HTR-8/SVneo (cell line): ENCODE results near the gene GRAMD1A.
"Not testable (repeated sequence)": the region's sequence is repeated elsewhere in the genome, so short reads cannot be mapped to it uniquely, and the experiment has no call there.

Experiments
- DNase-seq: peaks from one replicate; pipeline ENCODE4 v3.0.0; 2011; ENCODE audit warnings: low spot score, mixed read lengths; ENCODE audit not compliant: insufficient read length
- FAIRE-seq: peaks from 2 replicates; lab custom pipeline; 2011; peaks lifted over from hg19 to GRCh38; lab: Jason Lieb, UNC

The GRAMD1A gene

GRCh38 chr19:35000647-35001501 is 751 bp downstream of the GRAMD1A start:
- FAIRE-seq, result peak; percentile 59
- no peak for DNase-seq

GRCh38 chr19:35002037-35002535 is 2.0 kb downstream of the GRAMD1A start:
- no peak for DNase-seq
- FAIRE-seq, result no peak

GRCh38 chr19:35004517-35005255 is 4.6 kb downstream of the GRAMD1A start:
- DNase-seq, result no peak
- no peak for FAIRE-seq

GRCh38 chr19:35005256-35005977 is 5.3 kb downstream of the GRAMD1A start:
- no peak for FAIRE-seq
- no peak for DNase-seq

DNA sequence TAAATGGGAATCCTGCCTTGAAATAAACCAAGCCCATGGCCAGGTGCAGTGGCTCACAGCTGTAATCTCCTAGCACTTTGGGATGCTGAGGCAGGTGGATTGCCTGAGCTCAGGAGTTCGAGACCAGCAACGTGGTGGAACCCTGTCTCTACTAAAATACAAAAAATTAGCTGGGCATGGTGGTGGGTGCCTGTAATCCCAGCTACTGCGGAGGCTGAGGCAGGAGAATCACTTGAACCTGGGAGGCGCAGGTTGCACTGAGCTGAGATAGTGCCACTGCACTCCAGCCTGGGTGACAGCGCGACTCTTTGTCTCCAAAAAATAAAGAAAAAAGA is 5.9 kb downstream of the GRAMD1A start:
- not testable (repeated sequence) for FAIRE-seq, DNase-seq

DNA sequence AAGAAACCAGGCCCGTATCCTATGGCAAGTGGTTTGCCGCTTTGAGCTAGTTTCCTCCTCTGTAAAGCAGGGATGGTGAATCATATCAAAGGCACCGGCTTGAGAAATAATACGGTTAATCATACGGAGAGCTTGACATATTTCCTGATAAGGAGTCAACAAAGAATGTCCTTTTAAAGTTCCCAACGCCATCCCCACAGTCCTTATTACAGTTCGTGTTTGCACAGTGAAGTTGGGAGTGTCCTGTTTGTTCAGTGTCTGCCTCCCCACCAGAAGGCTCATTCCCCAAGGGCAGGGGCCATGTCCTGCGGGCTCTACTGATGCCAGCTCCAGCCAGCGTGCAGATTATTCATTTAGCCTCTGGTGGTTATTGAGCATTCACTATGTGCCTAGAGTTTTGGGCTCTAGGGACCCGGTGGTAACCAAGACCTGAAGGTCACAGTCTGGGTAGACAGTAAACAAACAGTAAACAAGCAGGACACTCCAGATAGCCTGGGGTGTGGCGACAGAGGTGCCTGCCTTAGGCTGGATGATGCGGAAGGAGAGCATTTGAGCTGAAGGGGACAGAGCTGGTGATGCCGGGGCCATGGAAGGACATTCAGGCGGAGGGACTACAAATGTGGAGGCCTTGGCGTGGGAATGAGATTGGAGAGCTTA is 6.3 kb downstream of the GRAMD1A start:
- peak; percentile 77 for FAIRE-seq

DNA sequence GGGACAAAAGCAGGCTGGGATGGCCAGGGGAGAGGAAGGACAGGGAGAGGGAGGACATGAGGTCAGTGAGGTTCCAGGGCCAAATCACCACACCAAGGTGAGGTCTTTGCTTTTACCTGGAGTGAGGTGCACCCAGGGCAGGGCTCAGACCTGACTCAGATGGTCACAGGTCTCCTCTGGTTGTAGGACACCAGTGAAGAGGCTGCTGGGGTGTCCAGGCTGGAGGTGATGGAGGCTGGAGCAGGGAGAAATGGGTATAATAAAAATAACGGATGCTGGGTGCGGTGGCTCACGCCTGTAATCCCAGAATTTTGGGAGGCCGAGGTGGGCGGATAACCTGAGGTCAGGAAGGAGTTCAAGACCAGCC is 6.9 kb downstream of the GRAMD1A start:
- no peak for DNase-seq
- FAIRE-seq, result no peak

More for the DNA sequence above, 6.3 kb downstream of the GRAMD1A start:
- no peak for DNase-seq

DNA sequence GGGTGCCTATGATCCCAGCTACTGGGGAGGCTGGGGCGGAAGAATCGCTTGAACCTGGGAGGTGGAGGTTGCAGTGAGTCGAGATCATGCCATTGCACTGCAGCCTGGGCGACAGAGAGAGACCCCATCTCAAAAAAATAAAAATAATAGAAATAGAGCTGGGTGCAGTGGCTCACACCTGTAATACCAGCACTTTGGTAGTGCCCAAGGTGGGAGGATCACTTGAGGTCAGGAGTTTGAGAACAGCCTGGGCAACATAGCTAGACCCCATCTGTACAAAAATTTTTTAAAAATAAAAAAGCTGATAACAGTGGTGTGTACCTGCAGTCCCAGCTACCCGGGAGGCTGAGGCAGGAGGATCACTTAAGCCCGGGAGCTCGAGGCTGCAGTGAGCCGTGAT is 7.3 kb downstream of the GRAMD1A start:
- FAIRE-seq, DNase-seq: not testable (repeated sequence)

DNA sequence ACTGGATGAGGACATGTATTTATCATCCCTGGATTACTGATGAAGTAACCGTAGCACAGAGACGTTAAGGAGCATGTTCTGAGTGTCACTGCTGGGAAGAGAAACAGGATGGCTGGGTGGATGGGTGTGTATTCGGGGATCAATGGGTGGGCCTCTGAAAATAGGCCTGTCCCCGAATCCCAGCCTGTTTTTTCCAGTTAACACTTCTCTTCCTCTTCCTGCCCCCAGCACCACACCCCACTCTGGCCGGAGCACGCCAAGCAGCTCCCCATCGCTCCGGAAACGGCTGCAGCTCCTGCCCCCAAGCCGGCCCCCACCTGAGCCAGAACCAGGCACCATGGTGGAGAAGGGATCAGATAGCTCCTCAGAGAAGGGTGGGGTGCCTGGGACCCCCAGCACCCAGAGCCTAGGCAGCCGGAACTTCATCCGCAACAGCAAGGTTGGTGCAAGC is 8.8 kb downstream of the GRAMD1A start:
- no peak for DNase-seq
- FAIRE-seq, result no peak

DNA sequence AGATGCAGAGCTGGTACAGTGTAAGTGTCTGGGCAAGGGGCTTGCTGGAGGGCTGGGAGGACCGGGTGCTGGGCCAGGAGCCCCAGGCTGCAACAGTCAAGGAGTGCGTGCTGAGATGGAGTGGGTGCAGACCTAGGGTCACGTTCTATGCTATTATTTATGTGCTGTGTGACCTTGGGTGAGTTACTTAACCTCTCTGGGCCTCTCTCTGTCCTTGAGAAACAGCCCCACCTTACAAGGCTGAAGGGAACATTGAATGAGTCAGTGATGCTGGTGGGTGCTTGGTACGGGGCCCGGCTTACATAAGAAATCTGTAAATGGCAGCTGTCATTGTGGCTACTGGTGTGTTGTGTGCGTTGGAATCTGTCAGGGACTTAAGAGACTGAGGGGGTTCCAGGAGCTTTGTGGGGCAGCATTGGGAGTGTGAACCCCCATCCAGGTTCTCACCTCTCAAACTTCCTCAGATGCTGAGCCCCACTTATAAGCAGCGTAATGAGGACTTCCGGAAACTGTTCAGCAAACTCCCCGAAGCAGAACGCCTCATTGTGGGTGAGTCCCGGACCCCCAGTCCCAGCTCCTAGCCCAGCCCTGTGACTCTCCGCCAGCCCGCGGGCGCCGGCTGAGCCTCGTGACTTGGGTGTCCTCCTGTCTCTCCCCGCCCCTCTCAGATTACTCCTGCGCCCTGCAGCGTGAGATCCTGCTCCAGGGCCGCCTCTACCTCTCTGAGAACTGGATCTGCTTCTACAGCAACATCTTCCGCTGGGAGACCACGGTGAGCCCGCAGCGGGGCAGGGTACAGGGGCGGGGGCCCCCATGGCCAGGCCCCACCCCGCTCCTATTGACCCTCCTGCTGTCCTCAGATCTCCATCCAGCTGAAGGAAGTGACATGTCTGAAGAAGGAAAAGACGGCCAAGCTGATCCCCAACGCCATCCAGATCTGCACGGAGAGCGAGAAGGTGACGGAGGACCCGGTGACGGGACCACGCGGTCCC is 9.6 kb downstream of the GRAMD1A start:
- FAIRE-seq, result no peak

DNA sequence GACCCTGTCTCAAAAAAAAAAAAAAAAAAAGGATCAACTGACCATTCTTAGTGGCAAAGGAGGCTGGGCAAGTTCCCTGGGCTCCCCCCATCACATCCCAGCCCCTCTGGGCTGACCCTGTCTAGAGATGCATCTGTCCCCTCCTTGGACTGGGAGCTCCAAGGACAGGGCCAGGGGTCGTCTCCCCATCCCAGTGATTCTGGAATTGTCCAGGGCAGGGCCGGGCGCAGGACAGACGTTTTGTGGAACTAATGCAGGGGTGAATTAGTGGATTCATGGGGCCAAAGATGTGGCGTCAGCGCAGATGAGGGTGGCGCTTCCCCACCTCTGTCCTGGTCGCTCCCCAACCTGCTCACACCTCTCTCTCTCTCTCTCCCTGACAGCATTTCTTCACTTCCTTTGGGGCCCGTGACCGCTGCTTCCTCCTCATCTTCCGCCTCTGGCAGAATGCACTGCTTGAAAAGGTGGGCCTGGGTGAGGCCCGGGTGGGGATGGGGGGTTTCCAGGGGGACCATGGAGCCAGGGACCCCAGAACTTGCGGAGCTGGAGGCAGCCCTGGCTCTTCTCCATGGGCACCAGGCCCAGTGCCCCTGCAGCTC is 11.1 kb downstream of the GRAMD1A start:
- DNase-seq (no peak), FAIRE-seq (no peak)

More for the DNA sequence above, 9.6 kb downstream of the GRAMD1A start:
- DNase-seq, result no peak

- DNase-seq (no peak), FAIRE-seq (no peak)
Measured at GRCh38 chr19:35011737-35012682, 11.9 kb downstream of the GRAMD1A start.

GRCh38 chr19:35013041-35013819 is 13.1 kb downstream of the GRAMD1A start:
- no peak for DNase-seq
- FAIRE-seq, result peak; percentile 69

GRCh38 chr19:35013820-35014754 is 14.0 kb downstream of the GRAMD1A start:
- no peak for DNase-seq
- FAIRE-seq, result peak; percentile 54

DNA sequence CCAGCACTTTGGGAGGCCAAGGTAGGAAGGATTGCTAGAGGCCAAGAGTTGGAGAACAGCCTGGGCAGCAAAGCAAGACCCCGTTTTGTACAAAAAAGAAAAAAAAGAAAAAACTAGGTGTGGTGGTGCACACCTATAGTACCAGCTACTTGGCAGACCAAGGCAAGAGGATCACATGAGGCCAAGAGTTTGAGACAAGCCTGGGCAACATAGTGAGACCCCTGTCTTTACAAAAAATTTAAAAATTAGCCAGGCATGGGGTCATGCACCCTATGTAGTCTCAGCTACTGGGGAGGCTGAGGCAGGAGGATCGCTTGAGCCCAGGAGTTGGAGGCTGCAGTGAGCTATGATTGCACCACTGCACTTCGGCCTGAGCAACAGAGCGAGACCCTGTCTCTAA is 14.7 kb downstream of the GRAMD1A start:
- not testable (repeated sequence) for FAIRE-seq, DNase-seq
